GM18499 (cell line): ENCODE results near the gene USP54.

Experiments used
- ATAC-seq: cut with Tn5 transposase; IDR thresholded peaks from one replicate; pipeline ENCODE4 v1.9.1; 2021; ENCODE audit warnings: moderate number of reproducible peaks; ENCODE audit not compliant: insufficient read depth, unreplicated experiment

Gene USP54

DNA sequence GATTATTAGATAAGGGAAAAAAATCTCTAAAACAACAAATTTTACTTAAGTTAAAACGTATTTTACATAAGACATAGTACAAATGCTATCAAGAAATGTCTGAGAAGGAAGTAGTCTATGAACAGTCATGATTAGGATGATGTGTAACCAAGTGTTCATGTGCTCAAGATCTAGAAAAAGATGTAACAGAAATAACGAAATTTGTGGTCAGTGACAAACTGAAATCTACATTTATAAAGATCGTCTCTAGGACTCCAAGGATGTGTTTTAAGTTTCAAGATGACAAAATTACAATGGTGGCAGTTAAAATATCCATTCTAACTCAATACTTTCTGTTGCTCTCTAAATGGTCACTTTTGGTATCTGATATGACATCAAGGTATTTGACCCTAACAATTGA lies 112.5 kb downstream of the USP54 start:
- no peak for ATAC-seq

DNA sequence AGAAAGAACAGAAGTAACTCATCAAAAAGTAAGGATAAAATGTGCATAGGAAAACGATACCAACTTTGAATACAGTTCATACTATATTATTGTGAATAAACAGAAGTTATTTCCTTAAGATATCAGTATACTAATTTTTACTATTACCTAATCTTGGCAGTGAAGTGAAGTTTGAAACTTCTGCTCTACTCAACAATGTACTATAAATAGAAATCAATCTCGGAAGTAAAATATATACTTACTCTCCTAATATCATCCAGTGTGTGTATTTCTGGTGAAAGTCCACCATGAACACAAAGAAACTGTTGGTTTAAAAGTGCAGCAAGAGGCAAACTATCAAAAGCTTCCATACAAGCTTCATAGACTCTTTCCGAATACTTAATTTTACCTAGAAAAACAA lies 119.9 kb downstream of the USP54 start:
- no peak for ATAC-seq

DNA sequence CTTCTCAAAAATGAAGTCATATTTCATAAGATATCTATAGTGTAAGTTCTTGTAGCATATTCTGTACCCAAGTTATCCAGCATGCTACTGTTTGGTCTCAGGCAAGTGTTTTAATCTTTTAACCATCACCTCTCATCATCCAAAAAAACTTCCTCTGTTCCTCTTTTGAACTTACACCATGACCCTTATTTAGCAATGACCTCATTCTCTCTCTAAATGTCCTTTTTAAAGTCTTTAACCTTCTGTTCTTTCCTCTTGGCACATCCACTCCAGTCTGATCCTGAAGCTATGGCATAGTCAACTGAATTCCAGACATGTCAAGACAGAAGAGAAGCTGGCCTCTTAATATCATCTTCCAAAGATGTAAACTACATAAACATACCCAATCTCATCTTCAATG lies 121.6 kb downstream of the USP54 start:
- no peak for ATAC-seq

DNA sequence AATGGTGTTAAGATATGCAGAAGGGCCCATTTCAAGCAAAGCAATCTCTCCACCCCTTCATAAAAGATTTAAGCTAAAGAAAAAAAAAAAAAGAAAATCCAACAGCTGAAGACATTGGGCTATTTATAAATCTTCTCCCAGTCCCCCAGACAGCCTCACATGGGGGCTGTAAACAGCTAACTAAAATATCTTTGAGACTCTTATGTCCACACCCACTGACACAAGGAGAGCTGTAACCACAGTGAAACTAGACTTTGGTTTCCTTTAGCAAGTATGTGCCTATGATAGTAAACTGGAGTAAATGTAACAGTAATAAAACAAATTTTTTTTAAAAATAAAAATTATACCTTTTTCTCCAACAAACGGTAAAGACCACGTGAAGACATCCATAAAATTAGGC lies 123.9 kb downstream of the USP54 start:
- no peak for ATAC-seq

DNA sequence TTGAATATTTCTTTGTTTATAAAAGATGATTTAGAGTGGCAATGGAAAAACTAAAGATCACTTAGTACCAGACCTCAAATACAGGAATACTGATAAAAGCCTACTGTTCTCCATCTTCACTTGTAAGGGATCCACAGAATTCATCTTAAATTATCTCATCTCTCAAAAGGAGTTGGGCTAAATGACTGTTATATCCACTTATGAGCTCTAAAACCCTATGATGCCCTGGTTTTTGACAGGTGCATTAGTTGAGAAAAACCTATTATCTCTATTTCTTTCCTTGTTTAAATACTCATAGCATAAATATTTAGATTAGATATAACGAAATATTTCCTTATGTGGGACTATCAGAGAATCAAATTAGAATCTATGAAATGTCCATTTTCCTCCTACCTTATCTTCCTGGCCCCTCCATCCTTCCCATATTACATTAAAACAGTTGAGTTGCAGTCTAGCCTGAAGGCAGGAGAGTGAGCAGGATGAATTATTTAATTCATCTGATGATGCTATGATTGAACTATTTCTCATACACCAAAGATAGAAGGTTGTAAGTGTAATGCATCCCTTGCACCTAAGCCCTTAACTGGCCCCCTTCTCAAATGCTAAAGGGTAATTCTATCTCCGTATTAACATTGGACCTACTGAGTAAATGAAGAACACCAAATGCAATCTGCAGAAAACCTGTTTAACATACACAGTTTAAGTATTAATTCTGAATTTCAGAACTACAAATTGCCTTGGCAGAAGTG lies 125.0 kb downstream of the USP54 start:
- ATAC-seq = no peak

DNA sequence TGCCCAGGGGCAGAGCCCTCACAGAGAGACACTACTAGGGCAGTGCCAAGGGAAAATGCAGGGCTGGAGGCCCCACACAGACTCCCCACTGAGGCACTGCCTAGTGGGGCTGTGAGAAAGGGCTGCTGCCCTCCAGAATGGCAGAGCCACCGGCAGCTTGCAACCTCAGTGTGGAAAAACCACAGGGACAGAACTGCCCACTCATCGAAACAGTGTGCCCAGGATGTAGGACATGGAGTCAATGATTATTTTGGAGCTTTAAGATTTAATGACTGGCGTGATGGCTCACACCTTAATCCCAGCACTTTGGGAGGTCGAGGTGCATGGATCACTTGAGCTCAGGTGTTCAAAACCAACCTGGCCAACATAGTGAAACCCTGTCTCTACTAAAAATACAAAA lies 130.2 kb downstream of the USP54 start:
- ATAC-seq = no peak

- no peak for ATAC-seq
These were observed 131.3 kb downstream of the USP54 start for GRCh38 chr10:73459683-73460314.

DNA sequence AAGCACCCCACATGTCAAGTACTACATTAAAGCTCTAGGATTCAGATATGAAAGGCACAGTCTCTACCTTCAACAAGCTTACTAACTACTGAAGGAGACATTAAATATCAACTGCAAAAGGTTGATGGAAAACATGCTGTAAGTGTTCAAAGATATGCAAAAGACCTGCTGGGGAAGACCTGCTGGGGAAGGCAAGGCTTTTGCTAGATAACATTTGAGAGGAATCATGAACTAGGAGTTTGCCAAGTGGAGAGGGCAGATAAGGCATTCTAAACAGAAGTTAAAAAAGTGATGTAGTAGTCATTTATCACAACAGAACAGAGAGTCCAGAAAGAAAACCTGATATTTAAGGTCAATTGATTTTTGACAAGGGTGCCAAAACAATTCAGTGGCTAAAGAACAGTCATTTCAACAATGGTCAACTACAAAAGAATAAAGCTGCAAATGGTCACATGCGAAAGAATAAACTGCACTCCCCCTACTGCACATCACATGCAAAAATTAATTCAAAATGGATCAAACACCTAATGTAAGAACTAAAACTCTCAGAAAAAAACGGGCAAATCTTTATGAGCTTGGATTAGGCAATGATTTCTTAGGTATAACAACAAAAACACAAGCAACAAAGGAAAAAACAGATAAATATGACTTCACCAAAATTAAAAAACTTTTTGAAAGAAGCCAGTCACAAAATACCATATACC lies 134.8 kb downstream of the USP54 start:
- ATAC-seq = no peak

DNA sequence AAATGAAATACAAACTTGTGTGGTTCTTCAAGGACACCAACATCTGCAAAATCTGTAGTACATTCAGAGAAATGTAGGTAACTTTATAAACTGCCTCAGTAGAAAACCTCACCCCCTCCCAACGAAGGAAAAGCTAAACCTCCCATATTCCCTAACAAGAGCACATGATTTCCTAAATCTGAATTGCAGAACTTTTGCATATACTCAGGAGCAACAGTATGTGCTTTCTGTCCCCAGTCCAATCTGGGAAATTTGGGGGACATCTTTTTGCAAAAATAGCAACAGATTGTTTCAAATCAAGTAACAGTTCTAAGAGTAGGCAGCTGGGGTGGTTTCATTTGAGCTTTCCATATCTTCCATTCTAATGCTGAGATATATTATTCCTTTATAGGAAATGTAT lies 142.0 kb downstream of the USP54 start:
- ATAC-seq = no peak

GRCh38 chr10:73448384-73448783 lies 142.8 kb downstream of the USP54 start:
- ATAC-seq = no peak
